Loucy (cell line): ENCODE measurements around the gene WSB2.

Experiments used
- CTCF ChIP-seq: fragments of 200-600 bp; sonication (generic); conservative IDR thresholded peaks from 2 replicates; pipeline ENCODE4 v1.5.1; 2014; ENCODE audit warnings: mild to moderate bottlenecking, antibody characterized with exemption, low read length
- EZH2phosphoT487 ChIP-seq: fragments of 200-600 bp; IDR thresholded peaks from 2 replicates; pipeline ENCODE4 v1.6.1; 2018; ENCODE audit warnings: antibody characterized with exemption, mild to moderate bottlenecking, moderate library complexity, borderline replicate concordance

GRCh38 chr12:117985182-117985581 lies 75.8 kb downstream of the WSB2 start:
- no peak for TF ChIP-seq CTCF
- TF ChIP-seq EZH2phosphoT487 = no peak
